Measurements from ENCODE around the gene SLC5A12.

SLC5A12 gene

DNA sequence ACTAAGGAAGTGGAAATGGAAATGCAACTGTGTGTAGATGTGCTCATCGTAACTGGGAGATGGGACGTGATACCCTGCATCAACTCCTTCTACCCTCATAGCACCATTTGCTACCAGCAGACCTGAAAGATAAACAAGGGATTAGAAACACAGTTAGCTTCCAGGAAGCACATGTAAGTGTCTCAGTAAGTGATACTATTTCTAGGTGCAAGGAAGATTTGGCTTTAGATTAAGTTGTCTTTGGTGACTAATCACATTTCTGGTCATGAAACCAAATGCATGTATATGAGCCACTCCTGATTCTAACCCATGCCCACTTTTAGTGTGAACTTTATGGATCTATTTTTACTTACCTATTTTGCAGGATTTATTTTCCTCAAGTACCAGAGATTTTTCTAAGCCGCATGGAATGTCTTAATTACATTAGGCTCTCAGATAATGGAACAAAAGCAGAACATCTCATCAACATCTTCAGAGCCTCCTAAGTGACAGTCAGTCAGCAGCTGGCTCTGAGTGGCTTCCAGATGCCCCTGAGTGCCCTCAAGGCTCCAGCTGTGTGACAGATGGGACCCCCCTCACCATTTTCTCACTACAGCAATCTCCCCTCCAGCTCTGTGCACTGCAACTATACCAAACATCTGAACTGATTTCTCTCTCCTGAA lies 21.2 kb downstream of the SLC5A12 start:
- Histone ChIP-seq H3K4me3 (replicated peaks; ENCODE audit: insufficient read depth, low read length) (no peak overlapping the region), H3K27ac (replicated peaks) (no peak overlapping the region), H3K27me3 (ENCODE audit: insufficient read depth, poor library complexity, severe bottlenecking) (no peaks in the 10 kb centered on the region)
- TF ChIP-seq GABPA (IDR thresholded peaks at IDR 0.05; ENCODE audit: low read depth) (no peak), CTCF (IDR thresholded peaks at IDR 0.05; ENCODE audit: insufficient read depth, low read length) (no peak), POLR2AphosphoS5 (IDR thresholded peaks at IDR 0.05; ENCODE audit: low read depth) (no peak)
- no peak for DNase-seq (ENCODE audit: low read depth in 1 of 2, low spot score in 1 of 2)

DNA sequence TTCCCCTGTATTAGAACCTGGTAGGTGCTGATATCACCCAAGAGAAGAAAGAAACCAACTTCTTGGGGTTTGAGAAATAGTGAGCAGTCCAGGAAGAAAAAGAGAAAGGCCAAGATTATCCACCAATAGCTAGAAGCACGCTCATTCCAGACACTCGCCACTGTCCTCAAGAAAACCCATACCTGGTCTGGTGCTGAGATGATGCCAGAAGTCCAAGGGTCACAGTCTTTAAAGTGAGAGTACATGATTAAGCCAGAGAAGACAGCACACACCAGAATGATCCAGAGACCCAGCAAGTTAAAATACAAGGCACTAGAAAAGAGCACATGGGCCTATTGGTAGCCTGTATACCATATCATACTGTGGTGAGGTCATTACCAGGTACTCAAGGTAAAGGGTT lies 23.6 kb downstream of the SLC5A12 start:
- no peak overlapping the region for H3K4me3 ChIP-seq (replicated peaks; ENCODE audit: insufficient read depth, low read length)
- no peak for DNase-seq (ENCODE audit: low read depth in 1 of 2, low spot score in 1 of 2)
- TF ChIP-seq POLR2AphosphoS5 (IDR thresholded peaks at IDR 0.05; ENCODE audit: low read depth) (no peak), CTCF (IDR thresholded peaks at IDR 0.05; ENCODE audit: insufficient read depth, low read length) (no peak), SPI1 (IDR thresholded peaks at IDR 0.05; ENCODE audit: borderline replicate concordance, low read depth) (no peak), GABPA (IDR thresholded peaks at IDR 0.05; ENCODE audit: low read depth) (no peak), REST (IDR thresholded peaks at IDR 0.05; ENCODE audit: insufficient replicate concordance, low read depth) (no peak)
- H3K27ac ChIP-seq (replicated peaks) = no peak overlapping the region
- H3K27me3 ChIP-seq (ENCODE audit: insufficient read depth, poor library complexity, severe bottlenecking) = no peaks in the 10 kb centered on the region

DNA sequence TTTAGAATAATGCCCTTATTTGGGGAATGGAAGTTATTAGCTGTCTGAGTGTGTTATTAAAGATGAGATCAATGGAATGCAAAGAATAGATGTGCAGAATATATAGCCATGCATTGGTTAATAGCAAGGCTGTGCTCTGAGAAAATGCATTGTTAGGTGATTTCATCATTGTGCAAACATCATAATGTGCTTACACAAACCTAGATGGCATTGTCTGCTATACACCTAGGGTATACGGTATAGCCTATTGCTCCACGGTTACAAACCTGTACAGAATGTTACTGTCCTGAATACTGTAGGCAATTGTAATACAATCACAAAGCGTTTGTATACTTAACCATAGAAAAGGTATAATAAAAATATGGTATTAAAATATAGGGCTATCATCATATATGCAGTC lies 25.5 kb downstream of the SLC5A12 start:
- no peak overlapping the region for H3K27ac ChIP-seq (replicated peaks)
- no peaks in the 10 kb centered on the region for H3K27me3 ChIP-seq (ENCODE audit: insufficient read depth, poor library complexity, severe bottlenecking)
- no peak for DNase-seq (ENCODE audit: low read depth in 1 of 2, low spot score in 1 of 2)
- TF ChIP-seq SPI1 (IDR thresholded peaks at IDR 0.05; ENCODE audit: borderline replicate concordance, low read depth) (no peak), POLR2AphosphoS5 (IDR thresholded peaks at IDR 0.05; ENCODE audit: low read depth) (no peak), CTCF (IDR thresholded peaks at IDR 0.05; ENCODE audit: insufficient read depth, low read length) (no peak), REST (IDR thresholded peaks at IDR 0.05; ENCODE audit: insufficient replicate concordance, low read depth) (no peak), GABPA (IDR thresholded peaks at IDR 0.05; ENCODE audit: low read depth) (no peak)
- H3K4me3 ChIP-seq (replicated peaks; ENCODE audit: insufficient read depth, low read length) = no peak overlapping the region

DNA sequence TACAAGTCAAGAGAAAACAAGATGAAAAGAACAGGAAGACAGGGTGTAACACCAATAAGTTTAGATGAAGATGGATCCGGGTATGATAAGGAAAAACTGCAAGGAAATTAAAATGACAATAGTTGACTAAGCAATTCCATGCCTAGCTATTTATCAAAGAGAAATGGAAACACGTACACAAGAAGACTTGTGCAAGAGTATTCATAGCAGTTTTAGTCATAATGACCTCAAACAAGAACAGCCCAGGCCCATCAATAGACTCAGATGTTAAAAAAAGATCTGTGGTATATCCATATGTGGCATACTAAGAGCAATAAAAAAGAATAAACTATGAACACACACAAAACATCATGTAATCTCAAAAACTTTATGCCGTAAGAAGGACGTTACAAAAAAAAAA lies 33.2 kb downstream of the SLC5A12 start:
- H3K27ac ChIP-seq (replicated peaks) = no peak overlapping the region
- no peaks in the 10 kb centered on the region for H3K27me3 ChIP-seq (ENCODE audit: insufficient read depth, poor library complexity, severe bottlenecking)
- no peak for DNase-seq (ENCODE audit: low read depth in 1 of 2, low spot score in 1 of 2)
- TF ChIP-seq SPI1 (IDR thresholded peaks at IDR 0.05; ENCODE audit: borderline replicate concordance, low read depth) (no peak), REST (IDR thresholded peaks at IDR 0.05; ENCODE audit: insufficient replicate concordance, low read depth) (no peak), POLR2AphosphoS5 (IDR thresholded peaks at IDR 0.05; ENCODE audit: low read depth) (no peak), GABPA (IDR thresholded peaks at IDR 0.05; ENCODE audit: low read depth) (no peak), CTCF (IDR thresholded peaks at IDR 0.05; ENCODE audit: insufficient read depth, low read length) (no peak)
- H3K4me3 ChIP-seq (replicated peaks; ENCODE audit: insufficient read depth, low read length) = no peak overlapping the region

Measured in HL-60 (cell line).